Vagina (tissue), 2 donors: Measurements from ENCODE around the gene RFTN1. TPM values are rescaled to one million over a fixed set of nuclear protein-coding genes. Genes with fewer than 3 reads are reported as not detected.
A peak's percentile ranks its signal among the peaks of the same experiment; 100 is the strongest.

Experiments used
- DNase-seq, 2 donors: peaks; one replicate each; pipeline ENCODE4 v3.0.0-alpha.2; 2017; ENCODE audit errors: extremely low spot score in 2 of 2
- H3K27ac ChIP-seq: fragments of 200-600 bp; sonication (generic); one replicate; pipeline ENCODE4 v1.5.1; 2019
- H3K27me3 ChIP-seq: fragments of 200-600 bp; sonication (generic); one replicate; pipeline ENCODE4 v1.5.1; 2019
- H3K36me3 ChIP-seq, 2 donors: fragments of 200-600 bp; sonication (generic); one replicate each; pipeline ENCODE4 v1.5.1; 2017 to 2019
- H3K4me1 ChIP-seq: fragments of 200-600 bp; sonication (generic); one replicate; pipeline ENCODE4 v1.5.1; 2019
- H3K4me3 ChIP-seq, 2 donors: fragments of 200-600 bp; sonication (generic); 1 replicate in 1 of 2; 2 replicates in 1 of 2; pipeline ENCODE4 v1.5.1; 2016 to 2019
- H3K9me3 ChIP-seq: fragments of 200-600 bp; sonication (generic); one replicate; pipeline ENCODE4 v1.5.1; 2019
- CTCF ChIP-seq, 3 experiments: fragments of 450-650 bp in 2 of 3; fragments of 200-600 bp in 1 of 3; sonication (generic) in 1 of 3; IDR thresholded peaks; one replicate each; pipeline ENCODE4 v1.5.1; 2017 to 2019; ENCODE audit warnings: antibody characterized with exemption in 3 of 3, mild to moderate bottlenecking in 2 of 3, moderate library complexity in 2 of 3
- POLR2A ChIP-seq, 2 donors: fragments of 450-650 bp; IDR thresholded peaks; one replicate each; pipeline ENCODE4 v1.6.1; 2017; ENCODE audit warnings: antibody characterized with exemption in 2 of 2, mild to moderate bottlenecking in 2 of 2, moderate library complexity in 2 of 2
- POLR2AphosphoS5 ChIP-seq, 2 donors: sonication (generic); formaldehyde crosslinking; IDR thresholded peaks; one replicate each; pipeline ENCODE4 v1.9.0; 2017; ENCODE audit warnings: antibody characterized with exemption in 2 of 2, mild to moderate bottlenecking in 2 of 2, low read depth in 1 of 2; ENCODE audit not compliant: insufficient read depth in 1 of 2
- intact Hi-C: fragments of 100-400 bp; cut with DNase I; formaldehyde crosslinking; loops from one replicate; pipeline ENCODE4 v1.15.1; 2023
- total RNA-seq: library from RNA; depleted of rRNA; stranded (reverse); fragments of >200 nt; gene quantifications from one replicate; pipeline ENCODE4 v1.2.3, GENCODE V29; 2016

The RFTN1 gene
- total RNA-seq, 1 donor from 2014 or later: 47.4 TPM

- peaks cover 6% of the 10 kb centered on the region for H3K4me1 ChIP-seq
- DNase-seq: no peak
Observed at GRCh38 chr3:16551342-16551976, 38.0 kb upstream of the RFTN1 start.

DNA sequence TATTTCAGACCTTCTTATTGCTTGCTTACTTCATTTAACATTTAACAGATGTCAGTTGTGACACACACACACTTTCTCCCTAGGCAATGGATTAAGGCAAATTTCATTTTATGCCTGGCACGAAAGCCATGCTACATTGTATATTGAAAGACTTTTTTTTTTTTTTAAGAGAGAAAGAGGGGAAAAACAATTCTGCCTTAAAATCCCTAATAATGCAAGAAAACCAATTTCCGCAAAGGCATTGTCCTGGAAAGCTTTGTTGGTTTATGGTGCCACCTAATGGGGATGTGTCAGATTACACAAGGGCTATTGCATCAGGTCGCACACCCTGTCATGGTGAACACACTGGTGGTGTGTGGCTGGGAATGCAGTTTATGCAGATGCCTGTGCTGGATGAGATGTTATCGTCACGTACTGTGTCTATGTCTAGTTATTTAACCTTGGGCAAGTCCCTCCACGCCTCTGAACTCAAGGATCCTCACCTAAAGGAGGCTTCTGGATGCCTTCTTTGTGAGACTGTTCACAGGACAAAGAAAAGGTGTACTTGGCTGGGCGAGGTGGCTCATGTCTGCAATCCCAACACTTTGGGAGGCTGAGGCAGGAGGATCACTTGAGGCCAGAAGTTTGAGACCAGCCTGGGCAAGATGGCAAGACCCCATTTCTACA, 37.3 kb upstream of the RFTN1 start:
- Histone ChIP-seq H3K36me3 (no peaks in the 10 kb centered on the region), H3K27ac (no peak overlapping the region), H3K4me3 (no peak overlapping the region), H3K9me3 (no peaks in the 10 kb centered on the region), H3K4me1 (peaks cover 6% of the 10 kb centered on the region), H3K27me3 (no peaks in the 10 kb centered on the region)
- DNase-seq: peak in 1 of 2 donors; percentile 87
- TF ChIP-seq POLR2AphosphoS5 (IDR thresholded peaks at IDR 0.05; ENCODE audit: insufficient read depth in 1 of 2, low read depth in 1 of 2) (no peak), POLR2A (IDR thresholded peaks at IDR 0.05) (no peak), CTCF (IDR thresholded peaks at IDR 0.05) (peak; percentile 72 to 91 (median 87))
- intact Hi-C loops: loop anchor here (5.0 kb wide), 1 partner anchor 259 kb away; no protein-coding TSS in a partner anchor

More at GRCh38 chr3:16551342-16551976, 38.0 kb upstream of the RFTN1 start:
- H3K36me3 ChIP-seq: no peaks in the 10 kb centered on the region
- H3K27ac ChIP-seq: no peak overlapping the region
- no peaks in the 10 kb centered on the region for H3K27me3 ChIP-seq
- H3K9me3 ChIP-seq: no peaks in the 10 kb centered on the region
- no peak for TF ChIP-seq CTCF (IDR thresholded peaks at IDR 0.05)
- H3K4me3 ChIP-seq: no peak overlapping the region
- intact Hi-C loops: loop anchor here (5.0 kb wide), 1 partner anchor 259 kb away; no protein-coding TSS in a partner anchor

DNA sequence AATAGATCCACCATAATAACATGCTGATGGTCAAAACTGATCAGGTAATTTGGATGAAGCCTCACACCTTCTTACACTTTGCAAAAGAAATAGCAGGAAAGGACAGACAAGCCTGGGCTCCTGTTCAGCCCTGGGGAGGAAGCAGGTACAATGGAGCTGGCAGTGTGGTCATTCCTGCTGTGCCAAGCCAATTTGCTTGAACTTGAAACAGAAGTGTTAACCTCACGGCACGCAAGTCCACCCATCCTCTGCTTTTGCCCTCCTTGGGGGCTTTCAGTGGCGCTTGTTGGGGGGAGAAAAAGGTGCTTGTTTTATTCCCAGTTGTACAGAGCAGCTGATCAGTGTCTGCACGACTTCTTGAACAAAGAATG, 36.8 kb upstream of the RFTN1 start:
- no peak overlapping the region for H3K4me3 ChIP-seq
- no peaks in the 10 kb centered on the region for H3K9me3 ChIP-seq
- peaks cover 6% of the 10 kb centered on the region for H3K4me1 ChIP-seq
- H3K36me3 ChIP-seq: no peaks in the 10 kb centered on the region
- no peaks in the 10 kb centered on the region for H3K27me3 ChIP-seq
- TF ChIP-seq POLR2AphosphoS5 (IDR thresholded peaks at IDR 0.05; ENCODE audit: insufficient read depth in 1 of 2, low read depth in 1 of 2): no peak
- TF ChIP-seq CTCF (IDR thresholded peaks at IDR 0.05): no peak
- no peak for TF ChIP-seq POLR2A (IDR thresholded peaks at IDR 0.05)
- intact Hi-C loops: loop anchor here (5.0 kb wide), 1 partner anchor 258 kb away; no protein-coding TSS in a partner anchor
- no peak for DNase-seq
- no peak overlapping the region for H3K27ac ChIP-seq

DNA sequence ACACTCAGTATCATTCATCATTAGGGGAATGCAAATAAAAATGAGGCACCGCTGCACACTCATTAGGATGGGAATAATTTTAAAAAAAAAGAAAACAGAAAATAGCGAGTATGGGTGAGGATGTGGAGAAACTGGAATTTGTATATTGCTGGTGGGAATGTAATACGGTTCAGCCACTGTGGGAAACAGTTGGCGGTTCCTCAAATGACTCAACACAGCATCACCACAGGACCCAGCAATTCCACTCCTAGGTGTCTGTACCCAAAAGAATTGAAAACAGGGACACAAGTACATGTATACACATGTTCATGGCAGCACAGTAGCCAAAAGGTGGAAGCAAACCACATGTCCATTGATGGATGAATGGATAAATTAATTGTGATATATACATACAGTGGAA, 35.2 kb upstream of the RFTN1 start:
- DNase-seq: no peak
- intact Hi-C loops: no loop called here
- Histone ChIP-seq H3K9me3 (no peaks in the 10 kb centered on the region), H3K27ac (no peak overlapping the region), H3K27me3 (no peaks in the 10 kb centered on the region), H3K4me1 (peaks cover 6% of the 10 kb centered on the region), H3K36me3 (no peaks in the 10 kb centered on the region), H3K4me3 (no peak overlapping the region)
- TF ChIP-seq POLR2A (IDR thresholded peaks at IDR 0.05): no peak
- no peak for TF ChIP-seq POLR2AphosphoS5 (IDR thresholded peaks at IDR 0.05; ENCODE audit: insufficient read depth in 1 of 2, low read depth in 1 of 2)
- no peak for TF ChIP-seq CTCF (IDR thresholded peaks at IDR 0.05)
